ENCODE measurements around the gene CFAP46. TPM values are rescaled to one million over a fixed set of nuclear protein-coding genes. Genes with fewer than 3 reads are reported as not detected.

Gene CFAP46
- polyA plus RNA-seq, 1 of the 3 experiments (the other 2 are of a cell fraction): 3.9 TPM

DNA sequence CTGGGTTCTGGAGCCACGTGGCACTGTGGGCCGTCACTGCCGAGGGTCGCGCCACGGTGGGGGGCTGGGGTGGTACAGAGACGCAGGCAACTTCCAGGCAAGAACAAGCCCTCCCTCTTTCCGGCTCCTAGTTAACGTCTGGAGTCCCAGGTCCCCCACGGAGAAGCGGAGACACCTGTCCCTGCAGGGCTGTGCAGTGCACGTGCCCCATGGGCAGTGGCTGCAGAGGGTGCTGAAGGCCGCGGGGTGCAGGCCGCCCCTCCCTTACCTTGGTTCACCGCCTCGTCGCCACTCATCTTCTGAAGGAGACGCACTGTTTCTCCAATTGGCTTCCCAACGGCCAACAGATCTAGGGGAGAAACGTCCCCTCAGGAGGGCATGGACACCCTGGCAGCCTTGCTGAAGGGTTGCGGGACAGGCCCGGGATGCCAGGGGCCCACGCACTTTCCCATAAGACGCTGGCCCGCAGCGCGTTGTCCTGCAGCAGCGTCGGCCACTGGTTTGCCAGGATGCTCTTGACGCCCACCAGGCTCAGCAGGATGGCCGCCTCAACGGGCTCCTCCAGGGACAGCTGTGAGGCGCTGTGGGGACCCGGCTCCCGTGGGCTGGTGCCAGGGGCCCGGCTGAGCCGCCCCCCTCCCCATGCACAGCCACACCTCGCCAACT, 132.1 kb downstream of the CFAP46 start:
- CTCF ChIA-PET: interaction anchor here (1.4 kb wide), 1 partner anchor 156 kb away, joined by 4 read pairs; no protein-coding TSS in a partner anchor
- no peaks in the 10 kb centered on the region for H3K36me3 ChIP-seq (replicated peaks in 1 of 2; ENCODE audit: control insufficient read depth in 1 of 2, insufficient read depth in 2 of 2, low read length in 1 of 2)

DNA sequence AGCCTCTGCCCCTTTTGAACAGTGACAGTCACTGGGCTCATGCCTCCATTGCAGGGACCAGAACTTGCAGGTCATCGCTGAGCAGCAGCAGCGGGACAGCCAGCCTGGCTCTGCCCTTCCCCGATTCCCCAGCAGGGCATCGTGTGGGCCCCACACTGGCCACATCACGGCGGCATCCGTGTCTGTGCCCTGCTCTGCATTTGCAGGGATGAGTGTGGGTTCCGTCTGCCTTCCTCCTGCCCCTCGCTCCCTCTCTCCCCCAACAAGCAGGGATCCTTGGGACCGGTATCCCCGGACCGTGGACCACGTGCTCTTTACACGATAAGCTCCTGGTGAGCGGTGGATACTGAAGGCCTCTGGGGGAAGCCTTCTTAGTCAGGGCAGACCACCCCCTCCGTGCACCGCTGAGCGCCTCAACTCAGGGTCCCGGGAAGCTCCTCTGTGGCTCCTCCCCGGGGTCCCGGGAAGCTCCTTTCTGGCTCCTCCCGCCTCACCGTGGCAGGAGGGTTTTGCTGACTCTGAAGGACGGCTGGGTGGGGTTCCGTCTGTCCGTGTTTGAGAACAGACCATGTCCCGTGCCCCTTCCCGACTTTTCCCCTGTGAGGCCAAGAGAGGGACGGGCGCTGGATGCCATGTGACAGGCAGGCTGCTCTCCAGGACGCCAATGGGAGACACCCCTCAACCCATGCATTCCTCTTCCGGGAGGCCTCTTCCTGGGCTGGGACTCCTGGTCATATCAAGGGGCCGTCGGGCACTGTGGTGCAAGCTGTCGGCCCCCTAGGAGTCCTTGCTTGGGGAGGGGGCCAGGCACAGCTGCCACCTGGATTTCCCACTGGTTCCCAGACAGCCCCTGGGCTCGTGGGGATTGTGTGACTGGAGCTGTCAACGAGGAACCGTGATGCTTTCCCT, 132.9 kb downstream of the CFAP46 start:
- 73% methylated on average over 19 of the region's 38 CpGs for WGBS (ENCODE audit: low lambda C conversion rate)

More for the DNA sequence above, 132.1 kb downstream of the CFAP46 start:
- H2AFZ ChIP-seq (ENCODE audit: low read depth): no peak overlapping the region
- no peaks in the 10 kb centered on the region; a peak in 1 of 4 replicates for H3K4me1 ChIP-seq (ENCODE audit: control insufficient read depth in 1 of 2, insufficient read depth in 2 of 2, low read depth in 1 of 2, low read length in 1 of 2)
- no peak overlapping the region for H3K4me2 ChIP-seq
- POLR2A ChIA-PET: no interaction called here
- no peaks in the 10 kb centered on the region for H4K20me1 ChIP-seq (ENCODE audit: insufficient read depth)
- H3K79me2 ChIP-seq (ENCODE audit: insufficient read depth): no peaks in the 10 kb centered on the region
- DNase-seq: no peak
- WGBS (ENCODE audit: low lambda C conversion rate): 68% methylated on average over 15 of the region's 39 CpGs
- no peaks in the 10 kb centered on the region for H3K27me3 ChIP-seq (ENCODE audit: insufficient read depth)
- no peaks in the 10 kb centered on the region for H3K9me3 ChIP-seq
- TF ChIP-seq FOXJ3 (CRISPR knock-in tag; IDR thresholded peaks at IDR 0.05) (no peak), TAF1 (IDR thresholded peaks at IDR 0.05; ENCODE audit: borderline replicate concordance, low read depth, low read length) (no peak)
- no peak overlapping the region for H3K9ac ChIP-seq
- no peak overlapping the region for H3K27ac ChIP-seq (ENCODE audit: low read depth in 2 of 2, low read length in 1 of 2)
- H3K4me3 ChIP-seq (ENCODE audit: low read depth in 2 of 2, low read length in 1 of 2): no peak overlapping the region
- H3K9me2 ChIP-seq: no peaks in the 10 kb centered on the region
- no peaks in the 10 kb centered on the region for H3F3A ChIP-seq (replicated peaks; ENCODE audit: insufficient read depth)

More for the DNA sequence above, 132.9 kb downstream of the CFAP46 start:
- Histone ChIP-seq H3K9me3 (no peaks in the 10 kb centered on the region), H3K4me1 (ENCODE audit: control insufficient read depth in 1 of 2, insufficient read depth in 2 of 2, low read depth in 1 of 2, low read length in 1 of 2) (no peaks in the 10 kb centered on the region; a peak in 1 of 4 replicates), H3K4me2 (no peak overlapping the region), H3K36me3 (replicated peaks in 1 of 2; ENCODE audit: control insufficient read depth in 1 of 2, insufficient read depth in 2 of 2, low read length in 1 of 2) (no peaks in the 10 kb centered on the region), H2AFZ (ENCODE audit: low read depth) (no peak overlapping the region), H3K4me3 (ENCODE audit: low read depth in 2 of 2, low read length in 1 of 2) (no peak overlapping the region), H3K27me3 (ENCODE audit: insufficient read depth) (no peaks in the 10 kb centered on the region), H3F3A (replicated peaks; ENCODE audit: insufficient read depth) (no peaks in the 10 kb centered on the region), H4K20me1 (ENCODE audit: insufficient read depth) (no peaks in the 10 kb centered on the region), H3K9me2 (no peaks in the 10 kb centered on the region), H3K9ac (no peak overlapping the region), H3K79me2 (ENCODE audit: insufficient read depth) (no peaks in the 10 kb centered on the region), H3K27ac (ENCODE audit: low read depth in 2 of 2, low read length in 1 of 2) (no peak overlapping the region)
- POLR2A ChIA-PET: no interaction called here
- TF ChIP-seq GATA2 (CRISPR knock-in tag; IDR thresholded peaks at IDR 0.05) (no peak), EP300 (IDR thresholded peaks at IDR 0.05; ENCODE audit: borderline replicate concordance in 1 of 2, low read depth in 1 of 2, low read length in 1 of 2) (no peak), ELF1 (IDR thresholded peaks at IDR 0.05) (no peak), FOXM1 (IDR thresholded peaks at IDR 0.05; ENCODE audit: low read depth) (no peak), CHD2 (IDR thresholded peaks at IDR 0.05; ENCODE audit: low read length, partially characterized antibody) (no peak), NFIC (IDR thresholded peaks at IDR 0.05; ENCODE audit: borderline replicate concordance) (no peak), YY1 (IDR thresholded peaks at IDR 0.05; ENCODE audit: low read depth) (no peak), SMC3 (IDR thresholded peaks at IDR 0.05; ENCODE audit: low read depth, low read length) (no peak), JUND (IDR thresholded peaks at IDR 0.05) (no peak), RCOR1 (IDR thresholded peaks at IDR 0.05; ENCODE audit: low read length) (no peak), MEF2A (IDR thresholded peaks at IDR 0.05; ENCODE audit: borderline replicate concordance, low read depth) (no peak), GABPA (IDR thresholded peaks at IDR 0.05; ENCODE audit: low read depth) (no peak)
- TF ChIP-seq, protein P1, sequence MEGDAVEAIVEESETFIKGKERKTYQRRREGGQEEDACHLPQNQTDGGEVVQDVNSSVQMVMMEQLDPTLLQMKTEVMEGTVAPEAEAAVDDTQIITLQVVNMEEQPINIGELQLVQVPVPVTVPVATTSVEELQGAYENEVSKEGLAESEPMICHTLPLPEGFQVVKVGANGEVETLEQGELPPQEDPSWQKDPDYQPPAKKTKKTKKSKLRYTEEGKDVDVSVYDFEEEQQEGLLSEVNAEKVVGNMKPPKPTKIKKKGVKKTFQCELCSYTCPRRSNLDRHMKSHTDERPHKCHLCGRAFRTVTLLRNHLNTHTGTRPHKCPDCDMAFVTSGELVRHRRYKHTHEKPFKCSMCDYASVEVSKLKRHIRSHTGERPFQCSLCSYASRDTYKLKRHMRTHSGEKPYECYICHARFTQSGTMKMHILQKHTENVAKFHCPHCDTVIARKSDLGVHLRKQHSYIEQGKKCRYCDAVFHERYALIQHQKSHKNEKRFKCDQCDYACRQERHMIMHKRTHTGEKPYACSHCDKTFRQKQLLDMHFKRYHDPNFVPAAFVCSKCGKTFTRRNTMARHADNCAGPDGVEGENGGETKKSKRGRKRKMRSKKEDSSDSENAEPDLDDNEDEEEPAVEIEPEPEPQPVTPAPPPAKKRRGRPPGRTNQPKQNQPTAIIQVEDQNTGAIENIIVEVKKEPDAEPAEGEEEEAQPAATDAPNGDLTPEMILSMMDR (IDR thresholded peaks at IDR 0.05): no peak
- TF ChIP-seq, protein P2, sequence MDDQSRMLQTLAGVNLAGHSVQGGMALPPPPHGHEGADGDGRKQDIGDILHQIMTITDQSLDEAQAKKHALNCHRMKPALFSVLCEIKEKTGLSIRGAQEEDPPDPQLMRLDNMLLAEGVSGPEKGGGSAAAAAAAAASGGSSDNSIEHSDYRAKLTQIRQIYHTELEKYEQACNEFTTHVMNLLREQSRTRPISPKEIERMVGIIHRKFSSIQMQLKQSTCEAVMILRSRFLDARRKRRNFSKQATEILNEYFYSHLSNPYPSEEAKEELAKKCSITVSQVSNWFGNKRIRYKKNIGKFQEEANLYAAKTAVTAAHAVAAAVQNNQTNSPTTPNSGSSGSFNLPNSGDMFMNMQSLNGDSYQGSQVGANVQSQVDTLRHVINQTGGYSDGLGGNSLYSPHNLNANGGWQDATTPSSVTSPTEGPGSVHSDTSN (IDR thresholded peaks at IDR 0.05): no peak
- TF ChIP-seq, protein P3, sequence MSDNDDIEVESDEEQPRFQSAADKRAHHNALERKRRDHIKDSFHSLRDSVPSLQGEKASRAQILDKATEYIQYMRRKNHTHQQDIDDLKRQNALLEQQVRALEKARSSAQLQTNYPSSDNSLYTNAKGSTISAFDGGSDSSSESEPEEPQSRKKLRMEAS (IDR thresholded peaks at IDR 0.05; ENCODE audit: low read depth): no peak
- DNase-seq: no peak
- CTCF ChIA-PET: interaction anchor here (0.9 to 1.4 kb wide), 4 partner anchors 16 to 351 kb away, joined by 3 to 6 read pairs (median 4); no protein-coding TSS in a partner anchor
